H1 (cell line): Measurements from ENCODE around the gene ADGRL3. TPM values are rescaled to one million over a fixed set of nuclear protein-coding genes. Genes with fewer than 3 reads are reported as not detected.

ENCODE experiments used
- CTCF ChIA-PET: fragments of 300-600 bp; sonication (Branson Sonifier 250); formaldehyde crosslinking; loops from one replicate; lab custom pipeline; 2021; ENCODE audit not compliant: partially characterized antibody; lab: Charles Lee
- POLR2A ChIA-PET: fragments of 300-600 bp; sonication (Branson Sonifier 250); formaldehyde crosslinking; loops from one replicate; lab custom pipeline; 2021; ENCODE audit warnings: inconsistent platforms; ENCODE audit not compliant: partially characterized antibody; lab: Charles Lee
- DNase-seq, 2 experiments: peaks; one replicate each; pipeline versions ENCODE4 v3.0.0 to v3.0.0-alpha.2; 2010 to 2022; ENCODE audit warnings: low spot score in 2 of 2, low read depth in 1 of 2, mixed read lengths in 1 of 2
- FAIRE-seq: peaks from 2 replicates; lab custom pipeline; 2011; peaks lifted over from hg19 to GRCh38; lab: Jason Lieb, UNC
- H2AFZ ChIP-seq: 2 replicates; pipeline ENCODE4 v1.8.1; 2012; ENCODE audit warnings: low read length, inconsistent platforms
- H2AK5ac ChIP-seq: 2 replicates; pipeline ENCODE4 v1.6.1; 2013; ENCODE audit warnings: low read depth, low read length
- H2BK120ac ChIP-seq: replicated peaks from 2 replicates; pipeline ENCODE3; 2013; ENCODE audit warnings: low read depth, low read length, inconsistent platforms
- H2BK12ac ChIP-seq: 2 replicates; pipeline ENCODE4 v1.6.1; 2013; ENCODE audit warnings: low read depth, low read length
- H2BK15ac ChIP-seq: 2 replicates; pipeline ENCODE4 v1.6.1; 2013; ENCODE audit warnings: low read length
- H2BK20ac ChIP-seq: 2 replicates; pipeline ENCODE4 v1.6.1; 2013; ENCODE audit warnings: low read length
- H2BK5ac ChIP-seq: 2 replicates; pipeline ENCODE4 v1.6.1; 2013; ENCODE audit warnings: low read depth, low read length
- H3K14ac ChIP-seq: 2 replicates; pipeline ENCODE4 v1.6.1; 2013; ENCODE audit warnings: inconsistent platforms; ENCODE audit not compliant: insufficient read length
- H3K18ac ChIP-seq: 2 replicates; pipeline ENCODE4 v1.6.1; 2013; ENCODE audit warnings: low read length; ENCODE audit errors: extremely low read depth
- H3K23ac ChIP-seq: 2 replicates; pipeline ENCODE4 v1.6.1; 2013; ENCODE audit warnings: inconsistent platforms; ENCODE audit not compliant: insufficient read length
- H3K23me2 ChIP-seq: 2 replicates; pipeline ENCODE4 v1.6.1; 2013; ENCODE audit warnings: low read depth, low read length
- H3K27ac ChIP-seq: 2 replicates; pipeline ENCODE4 v1.6.1; 2011; ENCODE audit warnings: low read depth, low read length, inconsistent platforms
- H3K27me3 ChIP-seq, 4 experiments: replicated peaks in 1 of 4; 1 replicate in 1 of 4; 2 replicates in 3 of 4; pipeline versions ENCODE4 v1.6.1 to v1.8.1; 2011 to 2013; ENCODE audit warnings: low read length in 3 of 4, mild to moderate bottlenecking in 3 of 4, inconsistent platforms in 2 of 4, mixed read lengths in 2 of 4, moderate library complexity in 1 of 4; ENCODE audit not compliant: control insufficient read depth in 3 of 4, insufficient read depth in 3 of 4; ENCODE audit errors: extremely low read depth in 1 of 4
- H3K36me3 ChIP-seq, 4 experiments: 2 replicates each; pipeline versions ENCODE4 v1.6.1 to v1.8.1; 2011 to 2013; ENCODE audit warnings: mild to moderate bottlenecking in 4 of 4, low read length in 3 of 4, moderate library complexity in 2 of 4, control low read depth in 1 of 4, inconsistent platforms in 1 of 4; ENCODE audit not compliant: insufficient read depth in 4 of 4, control insufficient read depth in 2 of 4
- H3K4ac ChIP-seq: replicated peaks from 2 replicates; pipeline ENCODE3; 2013; ENCODE audit warnings: low read length, low read depth, mixed read lengths, inconsistent platforms; ENCODE audit not compliant: insufficient read length
- H3K4me1 ChIP-seq, 4 experiments: replicated peaks in 1 of 4; 1 replicate in 1 of 4; 2 replicates in 3 of 4; pipeline versions ENCODE4 v1.6.1 to v1.8.1; 2011 to 2013; ENCODE audit warnings: low read length in 3 of 4, inconsistent platforms in 2 of 4, mixed read lengths in 1 of 4; ENCODE audit not compliant: insufficient read depth in 4 of 4, control insufficient read depth in 3 of 4
- H3K4me2 ChIP-seq, 2 experiments: 2 replicates each; pipeline versions ENCODE4 v1.6.1 to v1.8.1; 2011 to 2013; ENCODE audit warnings: low read depth in 2 of 2, low read length in 2 of 2, control low read depth in 1 of 2, inconsistent platforms in 1 of 2, mild to moderate bottlenecking in 1 of 2; ENCODE audit not compliant: insufficient read depth in 1 of 2
- H3K4me3 ChIP-seq, 4 experiments: fragments of 200-600, 300-600 bp in 1 of 4; sonication (generic), shearing (Covaris generic), sonication (Bioruptor Twin) in 1 of 4; 2 replicates each; pipeline versions ENCODE4 v1.5.1 to v1.8.1; 2011 to 2016; ENCODE audit warnings: low read length in 4 of 4, low read depth in 3 of 4, control low read depth in 2 of 4, inconsistent platforms in 2 of 4, mild to moderate bottlenecking in 2 of 4, mixed read lengths in 1 of 4, moderate library complexity in 1 of 4; ENCODE audit not compliant: insufficient read depth in 2 of 4; ENCODE audit errors: extremely low read depth in 1 of 4
- H3K56ac ChIP-seq: replicated peaks from 2 replicates; pipeline ENCODE3; 2013; ENCODE audit warnings: low read depth, mild to moderate bottlenecking, mixed read lengths, low read length, inconsistent platforms; ENCODE audit not compliant: insufficient read length
- H3K79me1 ChIP-seq: 2 replicates; pipeline ENCODE4 v1.6.1; 2013; ENCODE audit warnings: low read depth, low read length, control low read depth
- H3K79me2 ChIP-seq, 2 experiments: 2 replicates each; pipeline versions ENCODE4 v1.6.1 to v1.8.1; 2012 to 2013; ENCODE audit warnings: low read length in 2 of 2, mild to moderate bottlenecking in 2 of 2, inconsistent platforms in 1 of 2; ENCODE audit not compliant: insufficient read depth in 2 of 2, control insufficient read depth in 1 of 2
- H3K9ac ChIP-seq, 4 experiments: replicated peaks in 1 of 4; 1 replicate in 1 of 4; 2 replicates in 3 of 4; pipeline versions ENCODE4 v1.6.1 to v1.8.1; 2011 to 2013; ENCODE audit warnings: low read depth in 3 of 4, low read length in 3 of 4, control low read depth in 2 of 4, mild to moderate bottlenecking in 2 of 4, moderate library complexity in 2 of 4, inconsistent platforms in 1 of 4; ENCODE audit errors: extremely low read depth in 1 of 4
- H3K9me3 ChIP-seq, 2 experiments: 2 replicates each; pipeline versions ENCODE4 v1.6.1 to v1.8.1; 2012 to 2013; ENCODE audit warnings: mild to moderate bottlenecking in 2 of 2, moderate library complexity in 2 of 2, control low read depth in 1 of 2, inconsistent platforms in 1 of 2, low read depth in 1 of 2, low read length in 1 of 2, mixed read lengths in 1 of 2; ENCODE audit not compliant: insufficient read depth in 2 of 2
- H4K20me1 ChIP-seq, 2 experiments: replicated peaks in 1 of 2; 2 replicates each; pipeline versions ENCODE3 to v1.8.1; 2011 to 2013; ENCODE audit warnings: inconsistent platforms in 2 of 2, low read length in 2 of 2, mild to moderate bottlenecking in 1 of 2; ENCODE audit not compliant: insufficient read depth in 2 of 2, control insufficient read depth in 1 of 2
- H4K5ac ChIP-seq: 2 replicates; pipeline ENCODE4 v1.6.1; 2013; ENCODE audit warnings: low read length, low read depth, mixed read lengths, inconsistent platforms; ENCODE audit not compliant: insufficient read length
- H4K8ac ChIP-seq: 2 replicates; pipeline ENCODE4 v1.8.0; 2013; ENCODE audit warnings: mild to moderate bottlenecking, moderate library complexity, low read length, inconsistent platforms; ENCODE audit not compliant: insufficient read depth; ENCODE audit errors: extremely low read depth
- H4K91ac ChIP-seq: replicated peaks from 2 replicates; pipeline ENCODE3; 2013; ENCODE audit warnings: low read length, mixed read lengths, inconsistent platforms; ENCODE audit not compliant: insufficient read length
- SIRT6 ChIP-seq: IDR thresholded peaks from one replicate; pipeline ENCODE4 v1.7.1; 2012; ENCODE audit warnings: low read length, inconsistent platforms
- WGBS, 2 experiments: shearing (Covaris generic) in 1 of 2; methylation state at CpG; one replicate each; pipeline versions ENCODE4 v1.1.6 to v1.1.7; 2013 to 2015; ENCODE audit warnings: low lambda C conversion rate in 2 of 2, mixed read lengths in 2 of 2, inconsistent platforms in 1 of 2, low coverage in 1 of 2, missing lambda C conversion rate in 1 of 2; ENCODE audit not compliant: insufficient replicate concordance in 2 of 2, insufficient coverage in 1 of 2, insufficient read length in 1 of 2; ENCODE audit errors: extremely low coverage in 1 of 2, missing lambda C conversion rate in 1 of 2; 5-methylcytosine and 5-hydroxymethylcytosine counted together
- polyA plus RNA-seq, 7 experiments: library from polyadenylated mRNA; depleted of rRNA in 3 of 7; stranded (reverse) in 5 of 7; unstranded in 2 of 7; fragments of >200 nt in 5 of 7; fragments of 200-250 nt in 2 of 7; gene quantifications; 1 replicate in 5 of 7; 2 replicates in 1 of 7; 4 replicates in 1 of 7; pipeline versions ENCODE4 v1.2.1 to v1.2.3, GENCODE V29; 2011 to 2013; ENCODE audit warnings: missing spikeins in 2 of 7, mixed read lengths in 2 of 7
- total RNA-seq: library from RNA; stranded (reverse); fragmentation: NEBNext Ultra II Directional; extraction: Animal tissue kit (Norgen Biotek cat#: 25700); gene quantifications from 2 replicates; pipeline ENCODE4 v1.2.1, GENCODE V29; 2021

ADGRL3 gene
- total and polyA plus RNA-seq, 2 of the 8 experiments (the other 6 are each of a cell fraction or from before 2014, with no cell fraction given) = 6.6 to 13.0 TPM

GRCh38 chr4:61533140-61533539, 333.0 kb downstream of the ADGRL3 start:
- Histone ChIP-seq H3K56ac (no peak overlapping the region), H3K79me2 (no peaks in the 10 kb centered on the region), H2BK20ac (no peak overlapping the region), H2BK120ac (no peak overlapping the region), H3K23ac (no peak overlapping the region), H3K4me1 (no peaks in the 10 kb centered on the region), H2AK5ac (no peak overlapping the region), H3K79me1 (no peaks in the 10 kb centered on the region; the same call in 1 of the 2 replicates), H3K18ac (no peak overlapping the region), H3K9ac (no peak overlapping the region), H3K4ac (no peak overlapping the region), H3K14ac (no peak overlapping the region), H2BK12ac (no peak overlapping the region), H3K23me2 (no peaks in the 10 kb centered on the region), H3K4me3 (no peak overlapping the region), H3K4me2 (no peak overlapping the region), H2AFZ (no peak overlapping the region), H3K27ac (no peak overlapping the region), H4K8ac (no peak overlapping the region), H2BK5ac (no peak overlapping the region), H3K36me3 (no peaks in the 10 kb centered on the region), H3K27me3 (no peaks in the 10 kb centered on the region), H2BK15ac (no peak overlapping the region), H4K91ac (no peak overlapping the region), H4K5ac (no peak overlapping the region), H3K9me3 (no peaks in the 10 kb centered on the region), H4K20me1 (no peaks in the 10 kb centered on the region)
- ChIA-PET CTCF (interaction anchor here (1.1 kb wide), 1 partner anchor 58 kb away, joined by 4 read pairs; no protein-coding TSS in a partner anchor), POLR2A (interaction anchor here (1.0 kb wide), 1 partner anchor 9 kb away, joined by 3 read pairs; no protein-coding TSS in a partner anchor)
- 87% methylated on average over 1 of the region's 1 CpG; no CpG with 5 or more reads in 1 of the 2 experiments for WGBS, 2 experiments
- FAIRE-seq (no peak), DNase-seq (no peak)
- TF ChIP-seq SIRT6 = no peak
